ENCODE data around the gene CCR5. TPM values are rescaled to one million over a fixed set of nuclear protein-coding genes. Genes with fewer than 3 reads are reported as not detected.

The CCR5 gene
- polyA plus RNA-seq, 3 donors = 0.23 to 0.32 (median 0.32) TPM

GRCh38 chr3:46417841-46418611, 47.3 kb downstream of the CCR5 start:
- no peak for DNase-seq (ENCODE audit: extremely low read depth in 1 of 11, low read depth in 9 of 11, low spot score in 4 of 11)

GRCh38 chr3:46419816-46420215, 49.1 kb downstream of the CCR5 start:
- DNase-seq (ENCODE audit: extremely low read depth in 1 of 11, low read depth in 9 of 11, low spot score in 4 of 11) = no peak

DNA sequence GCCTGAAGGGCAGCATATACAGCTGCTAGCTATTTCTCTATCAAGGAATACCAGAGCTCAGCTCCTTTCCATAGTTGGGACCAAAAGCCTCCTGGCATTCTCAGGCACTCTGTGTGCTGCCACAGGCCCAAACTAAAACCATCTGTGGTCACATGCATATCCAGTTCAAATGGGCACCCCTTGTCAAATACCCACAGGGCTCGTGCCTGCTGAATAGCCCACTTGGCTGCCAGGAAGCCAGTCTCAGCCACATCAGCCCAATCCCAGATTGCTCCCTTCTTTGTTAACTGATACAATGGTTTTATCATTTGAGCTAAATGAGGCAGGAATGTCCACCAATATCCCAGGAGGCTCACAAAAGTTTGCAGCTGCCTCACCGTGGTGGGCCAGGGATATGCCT, 50.2 kb downstream of the CCR5 start:
- no peak for DNase-seq (ENCODE audit: extremely low read depth in 1 of 11, low read depth in 9 of 11, low spot score in 4 of 11)

GRCh38 chr3:46422617-46423016, 51.9 kb downstream of the CCR5 start:
- no peak for DNase-seq (ENCODE audit: extremely low read depth in 1 of 11, low read depth in 9 of 11, low spot score in 4 of 11)

DNA sequence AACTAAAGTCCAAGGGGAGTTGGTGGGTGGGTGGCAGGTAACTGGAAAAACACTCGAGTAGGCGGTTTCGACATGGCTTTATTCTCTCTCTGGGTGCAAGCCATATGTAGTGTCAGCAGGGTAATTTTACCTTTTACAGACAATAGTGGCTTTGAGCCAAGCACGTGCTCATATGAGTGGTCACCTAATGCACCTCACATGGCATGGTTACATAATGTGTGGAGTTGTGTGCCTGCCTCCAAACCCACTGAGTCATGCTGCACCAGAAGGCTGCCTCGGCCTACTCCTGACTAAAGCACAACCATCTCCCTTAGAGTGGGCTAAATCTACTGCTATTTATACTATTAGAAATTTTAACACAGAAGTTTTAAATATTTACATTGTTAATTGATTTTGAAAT, 52.8 kb downstream of the CCR5 start:
- DNase-seq (ENCODE audit: extremely low read depth in 1 of 11, low read depth in 9 of 11, low spot score in 4 of 11) = no peak

Other genes with a start within 250 kb of the CCR5 start
- gene CCR1, start 162.6 kb upstream of the CCR5 start, polyA plus RNA-seq (ENCODE audit: insufficient read length in 3 of 3) = 1 to 10 TPM; 1.9 to 2.5 (median 2.5) TPM
- under 1 TPM in 1 of 3 donors, not detected in 2; 0.09 TPM for gene CCR3, start 128.5 kb upstream of the CCR5 start, polyA plus RNA-seq (ENCODE audit: insufficient read length in 3 of 3)
- gene CCR2, start 16.8 kb upstream of the CCR5 start, polyA plus RNA-seq (ENCODE audit: insufficient read length in 3 of 3) = 1 to 10 TPM in 2 of 3 donors, under 1 TPM in 1; 0.73 to 1.9 (median 1.1) TPM
- gene CCRL2, start 36.3 kb downstream of the CCR5 start, polyA plus RNA-seq (ENCODE audit: insufficient read length in 3 of 3) = 1 to 10 TPM in 2 of 3 donors, under 1 TPM in 1; 0.91 to 1.0 (median 1.0) TPM
- gene LTF, start 94.0 kb downstream of the CCR5 start, polyA plus RNA-seq (ENCODE audit: insufficient read length in 3 of 3) = 1 to 10 TPM; 2.9 to 3.4 (median 3.3) TPM
- not detected for gene RTP3, start 127.0 kb downstream of the CCR5 start, polyA plus RNA-seq (ENCODE audit: insufficient read length in 3 of 3)
- 1 to 10 TPM; 1.7 to 2.4 (median 2.1) TPM for gene LRRC2, start 195.4 kb downstream of the CCR5 start, polyA plus RNA-seq (ENCODE audit: insufficient read length in 3 of 3)
- gene FAM240A, start 241.6 kb downstream of the CCR5 start, polyA plus RNA-seq (ENCODE audit: insufficient read length in 3 of 3) = under 1 TPM; 0.06 to 0.17 (median 0.14) TPM

All from renal cortex interstitium (tissue), 11 donors.